Activated T-helper 17 cell treated with anti-CD3 and anti-CD28 coated beads, Interleukin-2, amount 50 U/mL, for 72 hours (primary cell): Measurements from ENCODE around the gene SRD5A3. TPM values are rescaled to one million over a fixed set of nuclear protein-coding genes. Genes with fewer than 3 reads are reported as not detected.
"Not testable (repeated sequence)": the region's sequence is repeated elsewhere in the genome, so short reads cannot be mapped to it uniquely, and the experiment has no call there.

ENCODE experiments used
- ATAC-seq: fragments of 150-1000 bp; cut with Tn5 transposase; replicated peaks from 2 replicates; pipeline ENCODE4 v1.10.0; 2021; ENCODE audit warnings: mild to moderate bottlenecking, moderate library complexity
- H3K27ac Mint-ChIP-seq: one replicate; pipeline ENCODE4 v1.8.0; 2022; ENCODE audit warnings: mixed read lengths
- H3K27me3 Mint-ChIP-seq: one replicate; pipeline ENCODE4 v1.8.0; 2022; ENCODE audit warnings: mixed read lengths
- H3K36me3 Mint-ChIP-seq: one replicate; pipeline ENCODE4 v1.8.0; 2022; ENCODE audit warnings: low read depth, mild to moderate bottlenecking, mixed read lengths
- H3K4me1 Mint-ChIP-seq: one replicate; pipeline ENCODE4 v1.8.0; 2022; ENCODE audit warnings: mixed read lengths
- H3K4me3 Mint-ChIP-seq: one replicate; pipeline ENCODE4 v1.8.0; 2022; ENCODE audit warnings: mild to moderate bottlenecking, mixed read lengths
- H3K9me3 Mint-ChIP-seq: one replicate; pipeline ENCODE4 v1.8.0; 2022; ENCODE audit warnings: mixed read lengths
- total RNA-seq, 2 donors: library from RNA; stranded (reverse); gene quantifications; one replicate each; pipeline ENCODE4 v1.2.3, GENCODE V29; 2022

SRD5A3 gene
- total RNA-seq, 2 donors from 2014 or later: 5.1 to 7.7 TPM

- H3K36me3 Mint-ChIP-seq: no peaks in the 10 kb centered on the region
- ATAC-seq: no peak
- no peaks in the 10 kb centered on the region for H3K9me3 Mint-ChIP-seq
Observed at GRCh38 chr4:55355555-55355954, 9.5 kb downstream of the SRD5A3 start.

GRCh38 chr4:55356991-55357461 is 11.0 kb downstream of the SRD5A3 start:
- no peak for ATAC-seq
- Mint-ChIP-seq H3K9me3 (no peaks in the 10 kb centered on the region), H3K27me3 (no peaks in the 10 kb centered on the region), H3K4me3 (no peak overlapping the region), H3K4me1 (peaks cover 5% of the 10 kb centered on the region), H3K36me3 (no peaks in the 10 kb centered on the region), H3K27ac (no peak overlapping the region)

More at GRCh38 chr4:55355555-55355954, 9.5 kb downstream of the SRD5A3 start:
- Mint-ChIP-seq H3K4me3 (no peak overlapping the region), H3K4me1 (peaks cover 5% of the 10 kb centered on the region), H3K27me3 (no peaks in the 10 kb centered on the region), H3K27ac (no peak overlapping the region)

GRCh38 chr4:55358246-55358645 is 12.2 kb downstream of the SRD5A3 start:
- H3K4me3 Mint-ChIP-seq: peak overlapping the region; percentile 55
- H3K9me3 Mint-ChIP-seq: no peaks in the 10 kb centered on the region
- peak overlapping the region; percentile 58 for H3K27ac Mint-ChIP-seq

GRCh38 chr4:55358668-55359067 is 12.6 kb downstream of the SRD5A3 start:
- Mint-ChIP-seq H3K9me3 (no peaks in the 10 kb centered on the region), H3K27me3 (no peaks in the 10 kb centered on the region), H3K4me1 (peaks cover 5% of the 10 kb centered on the region), H3K27ac (peak overlapping the region; percentile 58), H3K4me3 (peak overlapping the region; percentile 55), H3K36me3 (no peaks in the 10 kb centered on the region)
- ATAC-seq: peak; percentile 91

More at GRCh38 chr4:55358246-55358645, 12.2 kb downstream of the SRD5A3 start:
- Mint-ChIP-seq H3K36me3 (no peaks in the 10 kb centered on the region), H3K27me3 (no peaks in the 10 kb centered on the region), H3K4me1 (peaks cover 5% of the 10 kb centered on the region)
- ATAC-seq: no peak

- Mint-ChIP-seq H3K27me3 (no peaks in the 10 kb centered on the region), H3K9me3 (no peaks in the 10 kb centered on the region), H3K4me3 (peak overlapping the region; percentile 55), H3K27ac (peak overlapping the region; percentile 68), H3K36me3 (no peaks in the 10 kb centered on the region), H3K4me1 (peaks cover 5% of the 10 kb centered on the region)
- no peak for ATAC-seq
Observed at GRCh38 chr4:55359397-55359916, 13.4 kb downstream of the SRD5A3 start.

- H3K4me1 Mint-ChIP-seq, H3K27me3 Mint-ChIP-seq, H3K36me3 Mint-ChIP-seq, H3K9me3 Mint-ChIP-seq, H3K27ac Mint-ChIP-seq, ATAC-seq, H3K4me3 Mint-ChIP-seq: not testable (repeated sequence)
Observed at GRCh38 chr4:55362938-55363337, 16.9 kb downstream of the SRD5A3 start.

GRCh38 chr4:55363691-55364351 is 17.8 kb downstream of the SRD5A3 start:
- Mint-ChIP-seq H3K9me3 (no peaks in the 10 kb centered on the region), H3K27me3 (no peaks in the 10 kb centered on the region), H3K4me3 (no peak overlapping the region), H3K4me1 (peaks cover under 1% of the 10 kb centered on the region), H3K27ac (no peak overlapping the region), H3K36me3 (no peaks in the 10 kb centered on the region)
- no peak for ATAC-seq

- Mint-ChIP-seq H3K9me3 (no peaks in the 10 kb centered on the region), H3K27me3 (no peaks in the 10 kb centered on the region), H3K36me3 (no peaks in the 10 kb centered on the region), H3K4me3 (no peak overlapping the region), H3K27ac (no peak overlapping the region), H3K4me1 (no peaks in the 10 kb centered on the region)
- ATAC-seq: no peak
Observed at GRCh38 chr4:55364691-55365344, 18.8 kb downstream of the SRD5A3 start.

- H3K4me3 Mint-ChIP-seq: no peak overlapping the region
- H3K9me3 Mint-ChIP-seq: no peaks in the 10 kb centered on the region
- no peak overlapping the region for H3K27ac Mint-ChIP-seq
- no peak for ATAC-seq
- H3K27me3 Mint-ChIP-seq: no peaks in the 10 kb centered on the region
- no peaks in the 10 kb centered on the region for H3K4me1 Mint-ChIP-seq
- H3K36me3 Mint-ChIP-seq: no peaks in the 10 kb centered on the region
Observed at GRCh38 chr4:55365345-55365728, 19.3 kb downstream of the SRD5A3 start.

GRCh38 chr4:55366621-55367020 is 20.6 kb downstream of the SRD5A3 start:
- H3K27me3 Mint-ChIP-seq: no peaks in the 10 kb centered on the region
- ATAC-seq: no peak
- H3K36me3 Mint-ChIP-seq: no peaks in the 10 kb centered on the region
- H3K9me3 Mint-ChIP-seq: no peaks in the 10 kb centered on the region
- no peak overlapping the region for H3K27ac Mint-ChIP-seq
- no peak overlapping the region for H3K4me3 Mint-ChIP-seq
- H3K4me1 Mint-ChIP-seq: no peaks in the 10 kb centered on the region

- no peak for ATAC-seq
- no peaks in the 10 kb centered on the region for H3K9me3 Mint-ChIP-seq
- H3K27ac Mint-ChIP-seq: no peak overlapping the region
- no peaks in the 10 kb centered on the region for H3K27me3 Mint-ChIP-seq
- H3K4me3 Mint-ChIP-seq: no peak overlapping the region
- no peaks in the 10 kb centered on the region for H3K4me1 Mint-ChIP-seq
- H3K36me3 Mint-ChIP-seq: no peaks in the 10 kb centered on the region
Observed at GRCh38 chr4:55367084-55367722, 21.2 kb downstream of the SRD5A3 start.

GRCh38 chr4:55369968-55370367 is 23.9 kb downstream of the SRD5A3 start:
- Mint-ChIP-seq H3K4me3 (no peak overlapping the region), H3K36me3 (no peaks in the 10 kb centered on the region), H3K27ac (no peak overlapping the region), H3K9me3 (no peaks in the 10 kb centered on the region), H3K27me3 (no peaks in the 10 kb centered on the region), H3K4me1 (no peaks in the 10 kb centered on the region)
- ATAC-seq: no peak

- ATAC-seq: no peak
- Mint-ChIP-seq H3K9me3 (no peaks in the 10 kb centered on the region), H3K27ac (no peak overlapping the region), H3K4me3 (no peak overlapping the region), H3K4me1 (no peaks in the 10 kb centered on the region), H3K27me3 (no peaks in the 10 kb centered on the region), H3K36me3 (no peaks in the 10 kb centered on the region)
Observed at GRCh38 chr4:55372259-55372658, 26.2 kb downstream of the SRD5A3 start.

GRCh38 chr4:55373461-55373860 is 27.4 kb downstream of the SRD5A3 start:
- no peak for ATAC-seq
- Mint-ChIP-seq H3K4me1 (no peaks in the 10 kb centered on the region), H3K27me3 (no peaks in the 10 kb centered on the region), H3K4me3 (no peak overlapping the region), H3K36me3 (no peaks in the 10 kb centered on the region), H3K9me3 (no peaks in the 10 kb centered on the region), H3K27ac (no peak overlapping the region)

- no peaks in the 10 kb centered on the region for H3K36me3 Mint-ChIP-seq
- no peak overlapping the region for H3K4me3 Mint-ChIP-seq
- no peak for ATAC-seq
- no peaks in the 10 kb centered on the region for H3K27me3 Mint-ChIP-seq
- H3K9me3 Mint-ChIP-seq: no peaks in the 10 kb centered on the region
- no peak overlapping the region for H3K27ac Mint-ChIP-seq
- no peaks in the 10 kb centered on the region for H3K4me1 Mint-ChIP-seq
Observed at GRCh38 chr4:55376698-55377097, 30.7 kb downstream of the SRD5A3 start.
